OCI-LY7 (cell line): Measurements from ENCODE around the gene RBM47. TPM values are rescaled to one million over a fixed set of nuclear protein-coding genes. Genes with fewer than 3 reads are reported as not detected.

Experiments used
- BruUV-seq: library from RNA; stranded (reverse); fragments of 400-500 nt; replicated peaks from 2 replicates; lab custom pipeline; 2021; lab: Mats Ljungman, UMichigan
- CTCF ChIA-PET: fragments of 300-600 bp; sonication (Branson Sonifier 250); formaldehyde crosslinking; loops from one replicate; lab custom pipeline; 2022; ENCODE audit warnings: antibody characterized with exemption; ENCODE audit not compliant: unreplicated experiment; lab: Charles Lee
- POLR2A ChIA-PET: fragments of 300-600 bp; sonication (Branson Sonifier 250); formaldehyde crosslinking; loops from one replicate; lab custom pipeline; 2022; ENCODE audit warnings: antibody characterized with exemption; lab: Charles Lee
- DNase-seq: peaks from one replicate; pipeline ENCODE4 v3.0.0-alpha.2; 2015; ENCODE audit warnings: low spot score
- H2AFZ ChIP-seq: fragments of 200-600 bp; sonication (generic), shearing (Covaris generic); 2 replicates; pipeline ENCODE4 v1.6.1; 2014; ENCODE audit warnings: mild to moderate bottlenecking, antibody characterized with exemption, low read length, moderate library complexity
- H3K27ac ChIP-seq: fragments of 200-600 bp; sonication (generic); 2 replicates; pipeline ENCODE4 v1.5.1; 2014; ENCODE audit warnings: mixed run types, low read depth, mild to moderate bottlenecking, moderate library complexity, low read length, inconsistent platforms; ENCODE audit not compliant: poor library complexity, severe bottlenecking
- H3K36me3 ChIP-seq: fragments of 200-600 bp; sonication (generic); 2 replicates; pipeline ENCODE4 v1.6.1; 2014; ENCODE audit warnings: mild to moderate bottlenecking, antibody characterized with exemption, low read length, moderate library complexity, mixed read lengths; ENCODE audit not compliant: insufficient read depth
- H3K4me1 ChIP-seq: fragments of 200-600 bp; sonication (generic); 2 replicates; pipeline ENCODE4 v1.5.1; 2014; ENCODE audit warnings: mild to moderate bottlenecking, low read length; ENCODE audit not compliant: insufficient read depth, poor library complexity, severe bottlenecking
- H3K4me2 ChIP-seq: fragments of 200-600 bp; sonication (generic); 2 replicates; pipeline ENCODE4 v1.6.1; 2014; ENCODE audit warnings: mild to moderate bottlenecking, low read length
- H3K4me3 ChIP-seq: fragments of 200-600 bp; sonication (generic); 2 replicates; pipeline ENCODE4 v1.5.1; 2014; ENCODE audit warnings: mild to moderate bottlenecking, low read depth, low read length; ENCODE audit not compliant: poor library complexity, severe bottlenecking
- H3K79me2 ChIP-seq: fragments of 200-600 bp; sonication (generic); 2 replicates; pipeline ENCODE4 v1.6.1; 2016; ENCODE audit warnings: low read depth, mild to moderate bottlenecking, low read length, moderate library complexity, mixed read lengths; ENCODE audit not compliant: insufficient read depth
- H3K9me2 ChIP-seq: fragments of 200-600 bp; sonication (generic); 2 replicates; pipeline ENCODE4 v1.6.1; 2016; ENCODE audit warnings: mild to moderate bottlenecking, low read length, mixed read lengths; ENCODE audit not compliant: insufficient read depth
- H3K9me3 ChIP-seq: fragments of 200-600 bp; sonication (generic); 2 replicates; pipeline ENCODE4 v1.6.1; 2014; ENCODE audit warnings: mild to moderate bottlenecking, mixed run types, low read length, mixed read lengths
- H4K20me1 ChIP-seq: fragments of 200-600 bp; sonication (generic); 2 replicates; pipeline ENCODE4 v1.6.1; 2014; ENCODE audit warnings: mild to moderate bottlenecking, antibody characterized with exemption, low read length, moderate library complexity, mixed read lengths; ENCODE audit not compliant: insufficient read depth
- CTCF ChIP-seq: fragments of 200-600 bp; sonication (generic); conservative IDR thresholded peaks from 2 replicates; pipeline ENCODE4 v1.5.1; 2014; ENCODE audit warnings: mild to moderate bottlenecking, antibody characterized with exemption, low read length, moderate library complexity, mixed read lengths
- EZH2phosphoT487 ChIP-seq: fragments of 200-600 bp; sonication (generic); IDR thresholded peaks from 2 replicates; pipeline ENCODE4 v1.6.1; 2018; ENCODE audit warnings: low read depth, borderline replicate concordance, mild to moderate bottlenecking, mixed run types, antibody characterized with exemption, low read length, moderate library complexity, mixed read lengths
- intact Hi-C: fragments of 100-400 bp; cut with micrococcal nuclease; formaldehyde crosslinking; loops from one replicate; pipeline ENCODE4 v1.10.0; 2022; ENCODE audit not compliant: unreplicated experiment
- total RNA-seq, 2 experiments: library from RNA; depleted of rRNA in 1 of 2; stranded (reverse); fragments of >200 nt in 1 of 2; shearing (Covaris generic) in 1 of 2; gene quantifications; 2 replicates each; pipeline ENCODE4 v1.2.3, GENCODE V29; 2014 to 2022

RBM47 gene
- total RNA-seq, 2 experiments from 2014 or later: 5.3 to 14.2 TPM

- intact Hi-C loops: no loop called here
- TF ChIP-seq CTCF: no peak
- TF ChIP-seq EZH2phosphoT487: no peak
- Histone ChIP-seq H2AFZ (no peak overlapping the region), H3K9me2 (no peaks in the 10 kb centered on the region), H3K4me2 (no peak overlapping the region), H3K79me2 (no peaks in the 10 kb centered on the region), H3K4me3 (no peak overlapping the region), H3K36me3 (no peaks in the 10 kb centered on the region; the same call in 1 of the 2 replicates), H4K20me1 (no peaks in the 10 kb centered on the region), H3K9me3 (peaks cover 10% of the 10 kb centered on the region; the same call in 1 of the 2 replicates), H3K4me1 (peaks cover 4% of the 10 kb centered on the region), H3K27ac (no peak overlapping the region)
- no peak for DNase-seq
- ChIA-PET CTCF (no interaction called here), POLR2A (interaction anchor here (0.6 to 1.2 kb wide), 4 partner anchors 26 to 371 kb away, joined by 4 to 5 read pairs (median 4); no protein-coding TSS in a partner anchor)
- BruUV-seq: no TSS peak
Observed at GRCh38 chr4:40486534-40486933, 143.1 kb downstream of the RBM47 start.

- Histone ChIP-seq H3K79me2 (no peaks in the 10 kb centered on the region), H3K27ac (no peak overlapping the region), H4K20me1 (no peaks in the 10 kb centered on the region), H3K36me3 (no peaks in the 10 kb centered on the region; the same call in 1 of the 2 replicates), H3K4me1 (peaks cover 10% of the 10 kb centered on the region), H3K4me2 (no peak overlapping the region), H3K9me3 (peaks cover 10% of the 10 kb centered on the region; the same call in 1 of the 2 replicates), H3K9me2 (no peaks in the 10 kb centered on the region), H3K4me3 (no peak overlapping the region), H2AFZ (no peak overlapping the region)
- intact Hi-C loops: no loop called here
- ChIA-PET POLR2A (interaction anchor here (0.6 to 2.3 kb wide), 6 partner anchors 12 to 260 kb away, joined by 3 to 9 read pairs (median 4); no protein-coding TSS in a partner anchor), CTCF (no interaction called here)
- no peak for DNase-seq
- BruUV-seq: no TSS peak
- TF ChIP-seq EZH2phosphoT487 (no peak), CTCF (no peak)
Observed at GRCh38 chr4:40484346-40485090, 145.1 kb downstream of the RBM47 start.
